Measurements from ENCODE around the gene OBI1.

The OBI1 gene

GRCh38 chr13:78602561-78603239 is 56.3 kb downstream of the OBI1 start:
- DNase-seq, result no peak

DNA sequence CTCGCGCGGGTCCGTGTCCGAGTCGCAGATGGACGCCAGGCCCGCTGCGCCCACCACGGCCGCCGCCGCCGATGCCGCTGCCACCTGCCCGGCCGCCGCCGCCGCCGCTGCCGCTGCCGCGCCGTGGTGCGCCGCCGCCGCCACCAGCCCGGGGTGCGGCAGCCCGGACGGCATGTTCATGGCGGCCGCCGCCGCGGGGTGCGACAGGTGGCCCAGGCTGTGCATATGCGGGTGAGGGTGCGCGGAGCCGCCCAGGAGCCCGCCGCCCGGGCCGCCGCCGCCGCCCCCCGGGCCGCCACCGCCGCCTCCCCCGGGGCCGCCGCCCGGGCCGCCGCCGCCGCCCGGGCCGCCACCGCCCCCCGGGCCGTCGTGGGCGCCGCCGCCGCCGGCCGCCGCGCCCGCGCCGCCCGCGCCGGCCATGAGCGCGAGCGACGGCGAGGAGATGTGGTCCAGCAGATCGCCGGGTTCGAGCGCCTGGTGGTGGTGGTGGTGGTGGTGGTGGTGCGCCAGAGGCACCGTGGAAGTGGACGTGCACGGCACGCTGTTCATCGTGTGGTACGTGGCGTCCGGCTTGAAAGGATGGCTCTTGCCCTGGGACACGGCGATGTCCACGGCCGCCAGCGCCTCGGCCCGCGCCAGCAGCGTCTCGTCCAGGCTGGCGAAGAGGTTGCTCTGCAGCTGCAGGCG is 56.9 kb downstream of the OBI1 start:
- DNase-seq, result no peak

GRCh38 chr13:78601124-78601873 is 57.7 kb downstream of the OBI1 start:
- no peak for DNase-seq

DNA sequence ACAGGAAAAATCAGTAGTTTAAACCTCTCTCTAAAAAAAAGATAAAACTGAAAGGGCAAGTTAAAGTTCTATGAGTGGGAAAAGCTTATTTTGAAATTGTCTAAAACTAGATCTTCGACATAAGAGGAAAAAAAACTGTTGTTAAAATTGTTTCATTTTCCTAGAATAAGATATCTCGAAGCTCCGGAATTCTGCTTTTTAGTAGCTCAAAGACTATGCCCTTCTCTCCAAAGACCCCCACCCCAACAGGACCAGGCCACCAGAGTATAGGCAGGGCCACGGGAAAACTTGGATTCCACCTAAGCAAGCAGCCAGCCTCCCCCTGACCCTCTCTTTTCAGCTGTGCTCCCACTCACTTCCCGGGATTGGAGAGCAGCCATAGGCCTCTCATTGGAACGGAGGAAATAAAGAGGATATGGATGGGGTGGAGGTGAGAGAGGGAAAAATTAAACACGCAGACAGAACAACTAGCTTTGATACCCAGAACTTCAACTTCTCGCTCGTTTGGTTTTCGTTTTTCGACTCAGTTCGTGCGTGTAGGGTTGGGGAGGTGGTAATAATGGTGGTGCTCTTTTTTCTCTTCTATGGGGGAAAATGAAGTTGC is 58.6 kb downstream of the OBI1 start:
- DNase-seq, result no peak

- no peak for DNase-seq
These were observed 59.2 kb downstream of the OBI1 start for GRCh38 chr13:78599645-78600279.

- no peak for DNase-seq
These were observed 59.9 kb downstream of the OBI1 start for GRCh38 chr13:78598966-78599644.

DNA sequence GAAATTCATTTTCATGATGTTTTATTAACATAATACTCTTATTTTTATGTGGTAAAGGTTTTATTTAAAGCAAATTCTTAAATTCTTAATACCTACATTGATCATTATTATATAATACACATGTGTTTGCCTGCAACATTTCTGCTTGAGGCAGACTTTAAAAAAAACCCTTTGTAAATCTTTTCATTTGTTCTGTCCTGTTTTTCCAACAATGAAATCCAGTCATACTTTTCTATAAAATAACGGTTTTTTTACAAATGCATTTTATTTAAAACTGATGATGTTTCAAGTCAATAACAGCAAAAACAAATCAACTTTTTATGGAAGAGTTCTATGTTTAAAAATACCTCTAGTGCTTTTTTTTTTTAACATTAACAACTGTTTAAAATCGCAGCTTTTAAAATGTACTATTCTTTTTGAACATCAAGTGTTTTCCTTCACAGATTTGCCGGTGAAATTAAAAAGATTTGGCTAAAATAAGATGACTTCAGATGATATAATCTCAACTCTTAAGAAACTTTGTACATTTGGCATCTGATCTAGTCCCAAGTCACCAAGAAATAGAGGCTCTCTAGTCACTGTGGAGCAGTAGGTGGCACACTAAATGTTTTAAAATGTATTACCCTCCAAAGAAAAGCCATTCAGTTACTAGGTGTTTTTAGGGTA is 60.7 kb downstream of the OBI1 start:
- DNase-seq, result no peak

DNA sequence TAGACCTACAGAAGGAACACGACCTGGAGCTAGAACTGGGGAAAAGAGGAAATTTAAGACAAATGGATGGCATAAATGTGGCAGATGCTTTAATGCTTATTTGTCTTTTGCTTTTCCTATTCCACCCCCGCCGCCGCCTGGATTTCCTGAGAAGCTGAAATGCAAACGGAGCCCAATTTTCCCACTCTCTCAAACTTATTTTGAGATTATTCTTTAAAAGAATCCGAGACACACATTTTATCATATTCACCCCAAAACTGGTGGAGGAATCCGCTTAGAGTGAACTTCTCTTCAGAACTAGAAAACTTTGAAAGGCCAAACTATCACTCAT is 61.4 kb downstream of the OBI1 start:
- no peak for DNase-seq

DNA sequence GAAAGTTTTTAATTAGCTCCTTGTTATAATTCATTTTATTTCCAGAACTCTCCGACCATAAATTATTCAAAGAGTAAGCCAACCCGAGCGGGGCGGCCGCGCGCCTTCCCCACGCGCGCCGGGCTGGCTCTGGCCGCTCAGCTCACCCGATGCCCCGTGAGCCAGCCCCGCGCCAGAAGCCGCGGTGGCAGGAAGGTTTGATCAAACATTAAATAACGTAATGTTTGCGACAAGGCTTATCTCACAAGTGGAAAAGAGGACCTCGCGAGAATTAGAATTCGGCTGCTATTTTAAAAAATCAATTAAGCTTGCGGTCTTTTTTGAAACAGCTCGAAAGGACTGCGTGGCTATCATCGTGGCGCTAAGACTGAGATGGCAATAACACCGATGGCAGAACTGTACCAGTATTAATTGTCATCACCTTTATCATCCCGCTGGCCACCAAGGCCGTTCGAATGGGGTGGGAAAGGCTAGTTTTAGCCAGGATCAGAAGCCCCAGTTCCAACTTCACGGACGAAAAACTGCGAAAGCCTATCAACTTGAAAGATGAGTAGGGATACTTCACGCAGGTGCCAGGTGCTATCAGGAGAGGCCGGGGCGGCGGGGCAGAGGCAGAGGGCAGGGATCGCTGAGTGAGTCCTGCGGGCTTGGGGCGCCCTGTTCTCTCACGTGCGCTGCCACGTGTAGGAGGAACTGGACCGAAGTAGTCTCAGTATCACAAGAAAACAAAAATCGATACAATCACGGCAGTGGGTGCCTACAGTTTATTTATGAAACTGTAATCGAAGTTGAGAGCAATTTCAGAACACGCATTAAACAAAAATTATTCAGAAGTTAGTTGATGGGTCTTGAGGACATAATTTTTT is 62.0 kb downstream of the OBI1 start:
- DNase-seq, result no peak

DNA sequence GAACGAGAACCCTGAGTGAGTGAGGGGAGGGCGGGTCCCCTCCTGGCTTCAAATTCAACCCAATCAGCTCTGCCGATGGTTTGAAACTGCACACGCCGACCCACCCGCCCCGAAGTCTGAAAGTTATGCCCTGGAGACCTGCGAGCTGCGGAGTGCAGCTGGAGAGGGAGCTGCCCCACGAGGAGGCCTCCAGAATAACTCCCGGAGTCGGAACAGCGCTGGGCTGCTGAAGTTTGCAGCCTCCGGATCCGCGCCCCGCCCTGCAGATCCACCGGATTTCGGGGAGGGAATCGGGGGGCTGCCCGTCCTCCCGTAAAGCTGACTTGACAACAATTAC is 62.6 kb downstream of the OBI1 start:
- DNase-seq, result no peak

DNA sequence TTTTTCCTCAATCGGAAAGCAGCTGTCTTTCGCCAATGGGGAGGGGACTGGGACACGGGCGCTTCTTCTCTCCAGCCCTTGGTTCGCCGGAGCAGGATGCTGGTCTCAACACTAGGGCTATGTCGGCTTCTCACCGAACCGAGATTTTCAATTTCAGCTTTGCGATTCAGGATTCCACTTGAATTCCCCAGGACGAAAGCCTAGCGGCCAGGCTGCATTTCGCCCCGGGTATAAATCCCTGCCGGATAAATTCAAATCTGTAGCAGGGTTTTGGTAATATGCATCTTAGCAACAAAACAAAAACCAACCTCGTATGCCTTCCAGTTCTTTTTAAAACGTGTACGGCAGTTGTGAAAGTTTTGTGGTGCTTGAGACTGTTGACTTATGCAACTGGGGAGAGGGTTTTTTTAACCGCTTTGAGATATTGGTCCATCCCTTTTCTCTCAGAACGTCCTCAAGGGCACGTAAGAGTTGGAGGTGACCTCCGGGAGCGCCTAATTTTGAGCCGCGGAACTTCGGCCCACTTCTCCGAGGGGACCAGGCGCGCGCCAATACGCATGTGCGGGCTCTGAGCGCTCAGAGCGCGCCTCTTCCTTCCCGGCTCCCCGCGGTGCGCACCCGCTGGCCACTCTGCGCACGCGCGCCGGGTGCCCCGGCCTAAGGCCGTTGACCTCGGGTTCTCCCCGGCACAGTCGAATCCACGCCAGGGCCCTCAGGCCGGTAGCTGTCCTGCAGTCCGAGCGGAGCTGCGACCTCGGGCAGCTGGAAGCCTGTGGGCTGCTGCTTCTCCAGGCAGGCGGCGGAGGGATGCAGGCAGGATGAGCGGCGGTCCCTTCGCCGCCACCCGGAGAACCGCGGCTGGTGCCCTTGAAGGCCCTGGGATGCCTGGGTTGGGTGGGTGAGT is 63.2 kb downstream of the OBI1 start:
- DNase-seq, result no peak

GRCh38 chr13:78594456-78594975 is 64.4 kb downstream of the OBI1 start:
- no peak for DNase-seq

- no peak for DNase-seq
These were observed 65.1 kb downstream of the OBI1 start for GRCh38 chr13:78593652-78594455.

DNA sequence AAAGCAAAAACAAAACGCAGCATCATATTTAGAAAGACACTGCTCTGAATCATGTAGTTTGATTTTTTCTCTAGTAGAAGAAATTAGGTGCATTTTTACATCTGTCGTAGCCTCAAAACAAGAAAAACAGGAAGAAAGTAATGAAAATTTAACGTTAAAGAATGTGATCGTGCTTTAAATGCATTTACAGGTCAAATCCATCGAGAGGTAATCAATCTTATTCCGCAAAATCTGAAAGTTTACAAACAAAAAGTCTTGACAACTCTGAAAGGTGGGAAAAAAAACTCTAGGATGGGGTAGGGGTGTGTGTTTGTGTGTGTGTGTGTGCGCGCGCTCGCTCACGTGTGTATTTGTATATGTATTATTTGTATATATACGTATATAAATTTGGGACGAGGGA is 65.8 kb downstream of the OBI1 start:
- DNase-seq, result no peak

GRCh38 chr13:78592584-78592983 is 66.4 kb downstream of the OBI1 start:
- no peak for DNase-seq

DNA sequence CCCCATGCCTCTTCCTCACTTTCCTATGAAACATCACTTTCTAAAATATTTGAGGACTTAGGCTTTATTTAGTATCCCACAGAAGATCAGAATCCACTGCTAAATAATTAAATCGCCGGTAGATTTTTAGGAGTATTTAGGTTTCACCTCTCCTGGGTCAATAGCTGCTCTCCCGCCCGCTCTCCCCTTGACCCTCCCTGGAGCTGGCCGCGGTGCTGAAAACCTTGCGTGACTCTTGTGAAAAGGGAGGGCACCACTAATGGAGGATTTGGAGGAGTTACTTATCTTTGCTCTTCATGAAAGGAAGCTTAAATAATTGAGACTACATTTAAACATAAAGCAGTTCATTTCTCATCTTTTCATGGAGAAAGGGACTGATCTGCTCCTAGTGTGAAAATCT is 69.7 kb downstream of the OBI1 start:
- peak; percentile 45 for DNase-seq

DNA sequence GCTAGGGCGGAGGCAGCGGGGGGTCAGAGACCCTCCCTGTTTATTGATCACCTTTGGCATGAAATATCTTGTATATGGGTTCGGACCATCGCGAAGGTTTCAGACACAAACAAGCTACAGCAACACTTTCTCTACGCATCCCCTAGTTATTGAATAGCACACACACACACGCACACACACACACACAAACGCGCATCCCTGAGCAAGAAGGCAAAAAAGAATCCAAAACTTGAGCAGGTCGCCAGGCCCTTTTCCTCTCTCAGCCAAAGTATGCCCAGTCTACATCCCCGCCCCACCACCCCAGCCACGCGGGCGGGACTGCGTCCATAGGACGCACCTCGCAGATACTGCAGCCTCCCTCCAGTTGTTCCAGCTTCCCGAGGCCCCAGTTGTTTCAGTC is 71.6 kb downstream of the OBI1 start:
- DNase-seq, result no peak

GRCh38 chr13:78586706-78587105 is 72.2 kb downstream of the OBI1 start:
- no peak for DNase-seq

DNA sequence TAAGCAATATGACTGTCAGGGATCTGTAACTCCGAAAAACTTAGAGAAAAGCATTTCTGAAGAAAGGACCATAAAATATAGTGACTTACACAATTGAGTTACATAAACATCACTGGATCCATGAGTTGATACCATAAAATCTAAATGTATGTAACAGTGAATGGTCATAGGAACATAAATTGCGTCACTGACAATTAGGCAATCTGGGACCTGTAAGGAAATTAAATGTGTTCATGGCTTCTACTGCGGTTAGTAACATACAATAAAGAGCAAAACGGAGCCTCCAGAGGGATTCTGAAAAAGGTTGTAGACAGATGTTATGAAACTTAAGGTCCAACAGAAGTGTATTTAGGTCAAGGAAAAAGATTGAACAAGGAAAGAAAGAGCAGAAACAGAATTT is 82.7 kb downstream of the OBI1 start:
- no peak for DNase-seq
